Measurements from ENCODE around the gene WNT1. TPM values are rescaled to one million over a fixed set of nuclear protein-coding genes. Genes with fewer than 3 reads are reported as not detected.

The WNT1 gene
- total RNA-seq, 1 donor from 2014 or later = not detected

DNA sequence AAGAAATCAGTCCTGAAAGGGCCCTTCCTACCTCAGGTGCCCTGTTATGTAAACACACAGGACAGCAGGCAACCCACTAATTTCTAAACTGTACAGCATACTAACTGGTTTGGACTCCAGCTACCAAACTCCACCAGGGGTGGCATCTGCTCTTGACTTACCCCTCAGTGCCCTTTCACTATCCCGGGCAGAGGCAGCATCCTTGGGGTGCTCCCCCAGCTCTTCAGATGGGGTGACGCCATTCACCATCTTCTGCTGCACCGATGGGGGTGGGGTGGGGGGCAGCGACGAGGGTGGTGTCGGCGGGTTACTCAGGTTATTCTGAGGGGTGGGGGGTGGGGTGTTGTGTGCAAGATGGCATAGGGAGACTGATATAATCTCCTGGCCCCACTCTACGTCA is 52.0 kb downstream of the WNT1 start:
- H3K4me3 Mint-ChIP-seq (ENCODE audit: unreplicated experiment) = no peak overlapping the region
- H3K9me3 Mint-ChIP-seq (ENCODE audit: unreplicated experiment) = peaks cover 6% of the 10 kb centered on the region
- H3K4me1 Mint-ChIP-seq (ENCODE audit: low read depth, unreplicated experiment) = peaks cover 2% of the 10 kb centered on the region
- H3K27me3 Mint-ChIP-seq (ENCODE audit: unreplicated experiment) = peaks cover 1% of the 10 kb centered on the region
- no peak for TF ChIP-seq CTCF (IDR thresholded peaks at IDR 0.05; ENCODE audit: partially characterized antibody, unreplicated experiment)
- no peaks in the 10 kb centered on the region for H3K36me3 Mint-ChIP-seq (ENCODE audit: unreplicated experiment)
- no peak for DNase-seq
- no peak overlapping the region for H3K27ac Mint-ChIP-seq (ENCODE audit: unreplicated experiment)

DNA sequence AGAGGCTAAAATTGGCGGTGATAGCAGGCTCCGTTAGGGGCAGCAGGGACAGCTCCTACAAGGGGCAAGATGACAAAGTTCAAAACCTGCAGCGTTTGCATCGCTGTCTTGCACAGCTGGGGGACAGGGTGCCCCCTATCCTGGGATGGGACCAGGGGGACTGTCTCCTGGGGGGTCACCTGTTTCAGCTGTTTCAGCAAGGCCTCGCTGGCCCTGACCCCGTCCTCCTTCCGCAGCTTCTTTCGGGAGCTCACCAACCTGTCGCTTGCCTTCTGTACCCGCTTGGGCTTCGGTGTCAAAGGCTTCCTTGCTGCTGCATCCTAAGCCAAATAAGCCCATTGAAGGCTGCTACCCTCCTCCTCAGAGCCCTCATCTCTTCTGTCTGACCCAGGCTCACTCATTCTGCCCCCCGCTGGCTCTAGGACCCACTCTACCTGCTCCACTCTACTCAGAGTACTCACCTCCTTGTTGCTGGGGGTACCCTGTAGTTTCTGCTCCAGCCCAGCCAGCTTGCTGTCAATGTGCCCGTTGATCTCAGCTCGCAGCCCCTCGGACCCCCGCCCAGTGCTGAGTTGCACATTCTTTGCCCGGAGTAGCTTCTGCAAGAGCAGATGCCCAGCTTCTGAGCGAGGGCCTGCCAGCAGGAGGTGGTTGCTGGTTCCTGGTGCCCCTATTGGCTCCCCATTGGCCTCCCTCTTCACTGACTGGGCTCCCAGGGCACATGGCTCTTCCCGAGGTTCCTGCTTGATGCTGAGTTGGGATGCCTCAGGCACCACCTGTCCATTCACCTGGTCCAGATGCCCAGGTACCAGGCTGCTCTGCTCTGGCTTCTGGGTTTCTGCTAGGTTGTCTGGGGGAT is 52.8 kb downstream of the WNT1 start:
- TF ChIP-seq CTCF (IDR thresholded peaks at IDR 0.05; ENCODE audit: partially characterized antibody, unreplicated experiment) = no peak
- Mint-ChIP-seq H3K27me3 (ENCODE audit: unreplicated experiment) (peaks cover 1% of the 10 kb centered on the region), H3K36me3 (ENCODE audit: unreplicated experiment) (no peaks in the 10 kb centered on the region), H3K27ac (ENCODE audit: unreplicated experiment) (no peak overlapping the region), H3K4me3 (ENCODE audit: unreplicated experiment) (no peak overlapping the region), H3K9me3 (ENCODE audit: unreplicated experiment) (peaks cover 6% of the 10 kb centered on the region), H3K4me1 (ENCODE audit: low read depth, unreplicated experiment) (peaks cover 2% of the 10 kb centered on the region)
- DNase-seq = no peak

GRCh38 chr12:49031573-49032161 is 53.5 kb downstream of the WNT1 start:
- Mint-ChIP-seq H3K27ac (ENCODE audit: unreplicated experiment) (no peak overlapping the region), H3K4me3 (ENCODE audit: unreplicated experiment) (no peak overlapping the region), H3K4me1 (ENCODE audit: low read depth, unreplicated experiment) (peaks cover 2% of the 10 kb centered on the region), H3K27me3 (ENCODE audit: unreplicated experiment) (peaks cover 1% of the 10 kb centered on the region), H3K36me3 (ENCODE audit: unreplicated experiment) (no peaks in the 10 kb centered on the region), H3K9me3 (ENCODE audit: unreplicated experiment) (peaks cover 6% of the 10 kb centered on the region)
- TF ChIP-seq CTCF (IDR thresholded peaks at IDR 0.05; ENCODE audit: partially characterized antibody, unreplicated experiment) = no peak
- no peak for DNase-seq

Other genes starting within 250 kb of the WNT1 start
- 17.4 TPM for gene ADCY6, start 189.2 kb upstream of the WNT1 start, total RNA-seq (ENCODE audit: unreplicated experiment)
- gene CACNB3, start 159.8 kb upstream of the WNT1 start, total RNA-seq (ENCODE audit: unreplicated experiment) = 155 TPM
- 65.7 TPM for gene DDX23, start 126.2 kb upstream of the WNT1 start, total RNA-seq (ENCODE audit: unreplicated experiment)
- gene RND1, start 112.5 kb upstream of the WNT1 start, total RNA-seq (ENCODE audit: unreplicated experiment) = 1.8 TPM
- gene FKBP11, start 52.8 kb upstream of the WNT1 start, total RNA-seq (ENCODE audit: unreplicated experiment) = 12.3 TPM
- 162 TPM for gene ARF3, start 20.8 kb upstream of the WNT1 start, total RNA-seq (ENCODE audit: unreplicated experiment)
- gene WNT10B, start 6.6 kb upstream of the WNT1 start, total RNA-seq (ENCODE audit: unreplicated experiment) = not detected
- gene DDN, start 21.1 kb downstream of the WNT1 start, total RNA-seq (ENCODE audit: unreplicated experiment) = 6.4 TPM
- 58.2 TPM for gene PRKAG1, start 40.5 kb downstream of the WNT1 start, total RNA-seq (ENCODE audit: unreplicated experiment)
- 144 TPM for gene KMT2D, start 82.5 kb downstream of the WNT1 start, total RNA-seq (ENCODE audit: unreplicated experiment)
- gene RHEBL1, start 91.7 kb downstream of the WNT1 start, total RNA-seq (ENCODE audit: unreplicated experiment) = 2.3 TPM
- gene DHH, start 116.5 kb downstream of the WNT1 start, total RNA-seq (ENCODE audit: unreplicated experiment) = 1.2 TPM
- 371 TPM for gene LMBR1L, start 132.5 kb downstream of the WNT1 start, total RNA-seq (ENCODE audit: unreplicated experiment)
- 924 TPM for gene TUBA1B, start 153.1 kb downstream of the WNT1 start, total RNA-seq (ENCODE audit: unreplicated experiment)
- 7,184 TPM for gene TUBA1A, start 210.8 kb downstream of the WNT1 start, total RNA-seq (ENCODE audit: unreplicated experiment)

Data from glutamatergic neuron (in vitro differentiated cells).